HEK293 (cell line): ENCODE measurements around the gene ST7L.

Experiments
- CTCF ChIA-PET: fragments of 350-600 bp; formaldehyde crosslinking; extraction: SDS; loops from one replicate; lab custom pipeline; 2021; ENCODE audit warnings: antibody characterized with exemption; lab: Yijun Ruan, JAX
- POLR2A ChIA-PET: fragments of 300-600 bp; formaldehyde crosslinking; extraction: SDS; loops from one replicate; lab custom pipeline; 2020; ENCODE audit warnings: antibody characterized with exemption, inconsistent platforms; lab: Yijun Ruan, JAX
- H3K27ac ChIP-seq: fragments of 200-500 bp; sonication (Bioruptor generic); 2 replicates; pipeline ENCODE4 v1.5.1; 2014; ENCODE audit warnings: low read depth, low read length, control low read depth, inconsistent platforms; ENCODE audit errors: extremely low read depth
- H3K36me3 ChIP-seq, 2 experiments: fragments of 200-500 bp in 1 of 2; sonication (Bioruptor generic) in 1 of 2; 1 replicate in 1 of 2; 2 replicates in 1 of 2; pipeline ENCODE4 v1.5.1; 2014 to 2017; ENCODE audit warnings: inconsistent platforms in 2 of 2, low read length in 2 of 2; ENCODE audit not compliant: control insufficient read depth in 2 of 2, insufficient read depth in 1 of 2
- H3K4me1 ChIP-seq: fragments of 200-500 bp; sonication (Bioruptor generic); 2 replicates; pipeline ENCODE4 v1.5.1; 2014; ENCODE audit warnings: mild to moderate bottlenecking, low read length, inconsistent platforms; ENCODE audit not compliant: control insufficient read depth, insufficient read depth
- H3K4me3 ChIP-seq: 2 replicates; pipeline ENCODE4 v1.5.1; 2011; ENCODE audit warnings: low read depth, mild to moderate bottlenecking, control low read depth, low read length, moderate library complexity
- H3K9me3 ChIP-seq: fragments of 200-500 bp; sonication (Bioruptor generic); 2 replicates; pipeline ENCODE4 v1.5.1; 2014; ENCODE audit warnings: low read depth, low read length, inconsistent platforms; ENCODE audit not compliant: control insufficient read depth, insufficient read depth
- GLIS1 ChIP-seq: fragments of 450-650 bp; formaldehyde crosslinking; IDR thresholded peaks from 2 replicates; pipeline ENCODE4 v1.5.1; 2016; ENCODE audit warnings: missing biosample characterization, missing genetic modification characterization
- KLF8 ChIP-seq: fragments of 450-650 bp; formaldehyde crosslinking; IDR thresholded peaks from 2 replicates; pipeline ENCODE4 v1.5.1; 2016; ENCODE audit warnings: missing biosample characterization, missing genetic modification characterization
- OVOL3 ChIP-seq: fragments of 450-650 bp; formaldehyde crosslinking; IDR thresholded peaks from 2 replicates; pipeline ENCODE4 v1.5.1; 2016; ENCODE audit warnings: missing biosample characterization, missing genetic modification characterization
- ZNF132 ChIP-seq: fragments of 450-650 bp; formaldehyde crosslinking; IDR thresholded peaks from 2 replicates; pipeline ENCODE4 v1.5.1; 2017; ENCODE audit warnings: missing biosample characterization, missing genetic modification characterization, borderline replicate concordance
- ZNF148 ChIP-seq: fragments of 450-650 bp; formaldehyde crosslinking; IDR thresholded peaks from 2 replicates; pipeline ENCODE4 v1.5.0; 2017; ENCODE audit warnings: missing biosample characterization, missing genetic modification characterization, borderline replicate concordance
- ZNF157 ChIP-seq: fragments of 450-650 bp; formaldehyde crosslinking; IDR thresholded peaks from 2 replicates; pipeline ENCODE4 v1.5.1; 2016; ENCODE audit warnings: missing biosample characterization, missing genetic modification characterization
- ZNF19 ChIP-seq: fragments of 450-650 bp; formaldehyde crosslinking; IDR thresholded peaks from 2 replicates; pipeline ENCODE4; 2016; ENCODE audit warnings: missing biosample characterization, missing genetic modification characterization, low read depth
- ZNF221 ChIP-seq: fragments of 450-650 bp; formaldehyde crosslinking; IDR thresholded peaks from 2 replicates; pipeline ENCODE4 v1.5.1; 2017; ENCODE audit warnings: missing biosample characterization, missing genetic modification characterization, borderline replicate concordance
- ZNF335 ChIP-seq: fragments of 450-650 bp; formaldehyde crosslinking; conservative IDR thresholded peaks from 2 replicates; pipeline ENCODE4 v1.5.1; 2016; ENCODE audit warnings: missing biosample characterization, missing genetic modification characterization
- ZNF423 ChIP-seq: fragments of 450-650 bp; formaldehyde crosslinking; IDR thresholded peaks from 2 replicates; pipeline ENCODE4 v1.5.1; 2016; ENCODE audit warnings: missing biosample characterization, missing genetic modification characterization
- ZNF426 ChIP-seq: fragments of 450-650 bp; formaldehyde crosslinking; IDR thresholded peaks from 2 replicates; pipeline ENCODE4 v1.5.1; 2017; ENCODE audit warnings: missing biosample characterization, missing genetic modification characterization, mild to moderate bottlenecking, inconsistent platforms, moderate library complexity
- ZNF433 ChIP-seq: fragments of 450-650 bp; formaldehyde crosslinking; IDR thresholded peaks from 2 replicates; pipeline ENCODE4 v1.5.1; 2016; ENCODE audit warnings: missing biosample characterization, missing genetic modification characterization, low read depth
- ZNF510 ChIP-seq: fragments of 450-650 bp; formaldehyde crosslinking; IDR thresholded peaks from 2 replicates; pipeline ENCODE4 v1.5.1; 2018; ENCODE audit warnings: mild to moderate bottlenecking, missing genetic modification characterization, missing biosample characterization; ENCODE audit not compliant: insufficient replicate concordance
- ZNF596 ChIP-seq: fragments of 450-650 bp; IDR thresholded peaks from 2 replicates; pipeline ENCODE4 v1.5.0; 2018; ENCODE audit warnings: missing biosample characterization, mild to moderate bottlenecking, missing genetic modification characterization, moderate library complexity
- ZNF629 ChIP-seq: fragments of 450-650 bp; formaldehyde crosslinking; IDR thresholded peaks from 2 replicates; pipeline ENCODE4 v1.5.1; 2017; ENCODE audit warnings: missing biosample characterization, missing genetic modification characterization
- ZNF654 ChIP-seq: fragments of 450-650 bp; formaldehyde crosslinking; IDR thresholded peaks from 2 replicates; pipeline ENCODE4 v1.5.1; 2016; ENCODE audit warnings: low read depth, missing biosample characterization, missing genetic modification characterization
- ZNF664 ChIP-seq: fragments of 450-650 bp; formaldehyde crosslinking; IDR thresholded peaks from 2 replicates; pipeline ENCODE4 v1.5.1; 2016; ENCODE audit warnings: missing biosample characterization, missing genetic modification characterization
- ZNF843 ChIP-seq: fragments of 450-650 bp; formaldehyde crosslinking; IDR thresholded peaks from 2 replicates; pipeline ENCODE4 v1.5.1; 2016; ENCODE audit warnings: missing biosample characterization, missing genetic modification characterization
- ZSCAN4 ChIP-seq: fragments of 450-650 bp; formaldehyde crosslinking; IDR thresholded peaks from 2 replicates; pipeline ENCODE4 v1.5.1; 2017; ENCODE audit warnings: missing biosample characterization, missing genetic modification characterization
- TF ChIP-seq, protein P1 (sequence below): sonication (generic); formaldehyde crosslinking; IDR thresholded peaks from 2 replicates; pipeline ENCODE4 v1.8.1; 2022; ENCODE audit warnings: mild to moderate bottlenecking, moderate library complexity, missing genetic modification reagents
- TF ChIP-seq, protein P2 (sequence below): fragments of 450-650 bp; formaldehyde crosslinking; IDR thresholded peaks from 2 replicates; pipeline ENCODE4 v1.5.1; 2016; ENCODE audit warnings: missing biosample characterization, missing genetic modification characterization
- TF ChIP-seq, protein P3 (sequence below): fragments of 450-650 bp; formaldehyde crosslinking; IDR thresholded peaks from 2 replicates; pipeline ENCODE4 v1.5.1; 2016; ENCODE audit warnings: missing biosample characterization, missing genetic modification characterization
- TF ChIP-seq, protein P4 (sequence below): fragments of 450-650 bp; formaldehyde crosslinking; IDR thresholded peaks from 2 replicates; pipeline ENCODE4 v1.5.1; 2016; ENCODE audit warnings: missing biosample characterization, missing genetic modification characterization
- TF ChIP-seq, protein P5 (sequence below): fragments of 450-650 bp; formaldehyde crosslinking; optimal IDR thresholded peaks from 2 replicates; pipeline ENCODE3; 2016; ENCODE audit warnings: missing biosample characterization, mild to moderate bottlenecking, missing genetic modification characterization

ST7L gene

GRCh38 chr1:112557385-112557784 lies 61.6 kb downstream of the ST7L start:
- Histone ChIP-seq H3K4me3 (no peak overlapping the region), H3K27ac (no peak overlapping the region), H3K4me1 (no peaks in the 10 kb centered on the region), H3K9me3 (no peaks in the 10 kb centered on the region), H3K36me3 (peaks cover 3% of the 10 kb centered on the region in 2 experiments; a peak in 2 of 3 replicates)
- ChIA-PET CTCF (interaction anchor here (1.4 kb wide), 1 partner anchor 13 kb away, joined by 4 read pairs; no protein-coding TSS in a partner anchor), POLR2A (no interaction called here)
- TF ChIP-seq ZNF596 = no peak
- TF ChIP-seq, protein P1, sequence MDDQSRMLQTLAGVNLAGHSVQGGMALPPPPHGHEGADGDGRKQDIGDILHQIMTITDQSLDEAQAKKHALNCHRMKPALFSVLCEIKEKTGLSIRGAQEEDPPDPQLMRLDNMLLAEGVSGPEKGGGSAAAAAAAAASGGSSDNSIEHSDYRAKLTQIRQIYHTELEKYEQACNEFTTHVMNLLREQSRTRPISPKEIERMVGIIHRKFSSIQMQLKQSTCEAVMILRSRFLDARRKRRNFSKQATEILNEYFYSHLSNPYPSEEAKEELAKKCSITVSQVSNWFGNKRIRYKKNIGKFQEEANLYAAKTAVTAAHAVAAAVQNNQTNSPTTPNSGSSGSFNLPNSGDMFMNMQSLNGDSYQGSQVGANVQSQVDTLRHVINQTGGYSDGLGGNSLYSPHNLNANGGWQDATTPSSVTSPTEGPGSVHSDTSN = no peak
- TF ChIP-seq ZNF335 (tag by site-specific recombination) = no peak
- TF ChIP-seq, protein P2, sequence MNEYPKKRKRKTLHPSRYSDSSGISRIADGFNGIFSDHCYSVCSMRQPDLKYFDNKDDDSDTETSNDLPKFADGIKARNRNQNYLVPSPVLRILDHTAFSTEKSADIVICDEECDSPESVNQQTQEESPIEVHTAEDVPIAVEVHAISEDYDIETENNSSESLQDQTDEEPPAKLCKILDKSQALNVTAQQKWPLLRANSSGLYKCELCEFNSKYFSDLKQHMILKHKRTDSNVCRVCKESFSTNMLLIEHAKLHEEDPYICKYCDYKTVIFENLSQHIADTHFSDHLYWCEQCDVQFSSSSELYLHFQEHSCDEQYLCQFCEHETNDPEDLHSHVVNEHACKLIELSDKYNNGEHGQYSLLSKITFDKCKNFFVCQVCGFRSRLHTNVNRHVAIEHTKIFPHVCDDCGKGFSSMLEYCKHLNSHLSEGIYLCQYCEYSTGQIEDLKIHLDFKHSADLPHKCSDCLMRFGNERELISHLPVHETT = no peak
- TF ChIP-seq ZNF843 = no peak
- TF ChIP-seq, protein P3, sequence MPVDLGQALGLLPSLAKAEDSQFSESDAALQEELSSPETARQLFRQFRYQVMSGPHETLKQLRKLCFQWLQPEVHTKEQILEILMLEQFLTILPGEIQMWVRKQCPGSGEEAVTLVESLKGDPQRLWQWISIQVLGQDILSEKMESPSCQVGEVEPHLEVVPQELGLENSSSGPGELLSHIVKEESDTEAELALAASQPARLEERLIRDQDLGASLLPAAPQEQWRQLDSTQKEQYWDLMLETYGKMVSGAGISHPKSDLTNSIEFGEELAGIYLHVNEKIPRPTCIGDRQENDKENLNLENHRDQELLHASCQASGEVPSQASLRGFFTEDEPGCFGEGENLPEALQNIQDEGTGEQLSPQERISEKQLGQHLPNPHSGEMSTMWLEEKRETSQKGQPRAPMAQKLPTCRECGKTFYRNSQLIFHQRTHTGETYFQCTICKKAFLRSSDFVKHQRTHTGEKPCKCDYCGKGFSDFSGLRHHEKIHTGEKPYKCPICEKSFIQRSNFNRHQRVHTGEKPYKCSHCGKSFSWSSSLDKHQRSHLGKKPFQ (tag by site-specific recombination) = no peak
- TF ChIP-seq ZNF423 (tag by site-specific recombination) = no peak
- TF ChIP-seq KLF8 (tag by site-specific recombination) = no peak
- no peak for TF ChIP-seq OVOL3 (tag by site-specific recombination)
- TF ChIP-seq ZNF132 (tag by site-specific recombination) = no peak

DNA sequence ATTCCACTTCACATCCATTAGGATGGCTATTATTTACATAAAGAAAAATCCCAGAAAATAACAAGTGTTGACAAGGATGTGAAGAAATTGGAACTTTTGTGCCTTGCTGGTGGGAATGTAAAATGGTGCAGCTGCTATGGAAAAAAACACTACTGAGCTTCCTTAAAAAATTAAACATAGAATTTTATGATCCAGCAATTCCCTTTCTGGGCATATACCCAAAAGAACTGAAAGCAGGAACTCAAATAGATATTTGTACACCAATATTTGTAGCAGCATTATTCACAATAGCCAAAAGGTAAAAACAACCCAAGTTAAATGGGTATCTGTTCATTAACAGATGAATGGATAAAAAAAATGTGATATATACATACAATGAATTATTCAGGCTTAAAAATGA lies 64.5 kb downstream of the ST7L start:
- CTCF ChIA-PET = interaction anchor here (0.7 kb wide), 2 partner anchors 183 to 277 kb away, joined by 3 to 5 read pairs; no protein-coding TSS in a partner anchor
- TF ChIP-seq ZSCAN4 (tag by site-specific recombination) (no peak), ZNF510 (tag by site-specific recombination) (no peak), ZNF426 (tag by site-specific recombination) (no peak), ZNF157 (tag by site-specific recombination) (no peak), ZNF433 (no peak), ZNF148 (tag by site-specific recombination) (no peak), ZNF19 (tag by site-specific recombination) (no peak), ZNF664 (no peak), ZNF629 (tag by site-specific recombination) (no peak), GLIS1 (tag by site-specific recombination) (no peak), ZNF221 (no peak), ZNF654 (tag by site-specific recombination) (no peak)
- TF ChIP-seq, protein P4, sequence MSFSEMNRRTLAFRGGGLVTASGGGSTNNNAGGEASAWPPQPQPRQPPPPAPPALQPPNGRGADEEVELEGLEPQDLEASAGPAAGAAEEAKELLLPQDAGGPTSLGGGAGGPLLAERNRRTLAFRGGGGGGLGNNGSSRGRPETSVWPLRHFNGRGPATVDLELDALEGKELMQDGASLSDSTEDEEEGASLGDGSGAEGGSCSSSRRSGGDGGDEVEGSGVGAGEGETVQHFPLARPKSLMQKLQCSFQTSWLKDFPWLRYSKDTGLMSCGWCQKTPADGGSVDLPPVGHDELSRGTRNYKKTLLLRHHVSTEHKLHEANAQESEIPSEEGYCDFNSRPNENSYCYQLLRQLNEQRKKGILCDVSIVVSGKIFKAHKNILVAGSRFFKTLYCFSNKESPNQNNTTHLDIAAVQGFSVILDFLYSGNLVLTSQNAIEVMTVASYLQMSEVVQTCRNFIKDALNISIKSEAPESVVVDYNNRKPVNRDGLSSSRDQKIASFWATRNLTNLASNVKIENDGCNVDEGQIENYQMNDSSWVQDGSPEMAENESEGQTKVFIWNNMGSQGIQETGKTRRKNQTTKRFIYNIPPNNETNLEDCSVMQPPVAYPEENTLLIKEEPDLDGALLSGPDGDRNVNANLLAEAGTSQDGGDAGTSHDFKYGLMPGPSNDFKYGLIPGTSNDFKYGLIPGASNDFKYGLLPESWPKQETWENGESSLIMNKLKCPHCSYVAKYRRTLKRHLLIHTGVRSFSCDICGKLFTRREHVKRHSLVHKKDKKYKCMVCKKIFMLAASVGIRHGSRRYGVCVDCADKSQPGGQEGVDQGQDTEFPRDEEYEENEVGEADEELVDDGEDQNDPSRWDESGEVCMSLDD (tag by site-specific recombination) = no peak
- TF ChIP-seq, protein P5, sequence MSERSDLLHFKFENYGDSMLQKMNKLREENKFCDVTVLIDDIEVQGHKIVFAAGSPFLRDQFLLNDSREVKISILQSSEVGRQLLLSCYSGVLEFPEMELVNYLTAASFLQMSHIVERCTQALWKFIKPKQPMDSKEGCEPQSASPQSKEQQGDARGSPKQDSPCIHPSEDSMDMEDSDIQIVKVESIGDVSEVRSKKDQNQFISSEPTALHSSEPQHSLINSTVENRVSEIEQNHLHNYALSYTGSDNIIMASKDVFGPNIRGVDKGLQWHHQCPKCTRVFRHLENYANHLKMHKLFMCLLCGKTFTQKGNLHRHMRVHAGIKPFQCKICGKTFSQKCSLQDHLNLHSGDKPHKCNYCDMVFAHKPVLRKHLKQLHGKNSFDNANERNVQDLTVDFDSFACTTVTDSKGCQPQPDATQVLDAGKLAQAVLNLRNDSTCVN = no peak

More for the DNA sequence above, 64.5 kb downstream of the ST7L start:
- peaks cover 3% of the 10 kb centered on the region in 2 experiments; a peak in 2 of 3 replicates for H3K36me3 ChIP-seq
- H3K4me1 ChIP-seq = no peaks in the 10 kb centered on the region
- no peak overlapping the region for H3K4me3 ChIP-seq
- POLR2A ChIA-PET = no interaction called here
- H3K27ac ChIP-seq = no peak overlapping the region
- H3K9me3 ChIP-seq = no peaks in the 10 kb centered on the region
